Epithelial cell of proximal tubule (primary cell): ENCODE results near the gene MDN1. TPM values are rescaled to one million over a fixed set of nuclear protein-coding genes. Genes with fewer than 3 reads are reported as not detected.

Source experiments
- DNase-seq: peaks from one replicate; pipeline ENCODE4 v3.0.0-alpha.2; 2011; ENCODE audit warnings: low read depth
- H3K4me3 ChIP-seq: 2 replicates; pipeline ENCODE4 v1.5.1; 2011; ENCODE audit warnings: low read depth, mild to moderate bottlenecking, low read length
- CTCF ChIP-seq: conservative IDR thresholded peaks from 2 replicates; pipeline ENCODE4 v1.5.1; 2012; ENCODE audit warnings: low read depth, mild to moderate bottlenecking, low read length
- total RNA-seq: library from RNA; depleted of rRNA; stranded (reverse); fragments of >200 nt; gene quantifications from 2 replicates; pipeline ENCODE4 v1.2.3, GENCODE V29; 2015

Gene MDN1
- total RNA-seq, 1 donor from 2014 or later, result 11.3 TPM

- TF ChIP-seq CTCF, result no peak
- H3K4me3 ChIP-seq, result no peak overlapping the region
Measured at GRCh38 chr6:89679215-89680120, 140.1 kb downstream of the MDN1 start.

DNA sequence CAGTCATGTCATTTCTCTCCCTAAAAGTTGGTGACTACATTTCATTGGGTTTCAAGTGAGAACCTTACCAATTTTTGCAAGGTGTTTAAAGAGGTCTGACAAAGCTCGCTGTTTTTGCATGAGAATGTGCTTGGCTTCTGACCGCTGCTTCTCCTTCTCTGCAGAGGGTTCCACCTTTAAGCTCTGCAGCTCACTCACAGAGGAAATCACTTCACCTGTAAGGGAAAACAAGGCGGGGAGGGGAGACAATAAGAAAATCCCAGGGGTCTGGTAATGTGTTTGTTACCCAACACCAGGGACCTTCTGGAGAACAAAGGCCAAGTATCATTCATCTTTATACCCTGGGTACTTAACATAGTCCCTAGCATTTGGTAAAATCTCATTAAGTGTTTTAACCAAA, 141.1 kb downstream of the MDN1 start:
- no peak for DNase-seq
- TF ChIP-seq CTCF, result no peak
- no peak overlapping the region for H3K4me3 ChIP-seq

More at GRCh38 chr6:89679215-89680120, 140.1 kb downstream of the MDN1 start:
- no peak for DNase-seq

DNA sequence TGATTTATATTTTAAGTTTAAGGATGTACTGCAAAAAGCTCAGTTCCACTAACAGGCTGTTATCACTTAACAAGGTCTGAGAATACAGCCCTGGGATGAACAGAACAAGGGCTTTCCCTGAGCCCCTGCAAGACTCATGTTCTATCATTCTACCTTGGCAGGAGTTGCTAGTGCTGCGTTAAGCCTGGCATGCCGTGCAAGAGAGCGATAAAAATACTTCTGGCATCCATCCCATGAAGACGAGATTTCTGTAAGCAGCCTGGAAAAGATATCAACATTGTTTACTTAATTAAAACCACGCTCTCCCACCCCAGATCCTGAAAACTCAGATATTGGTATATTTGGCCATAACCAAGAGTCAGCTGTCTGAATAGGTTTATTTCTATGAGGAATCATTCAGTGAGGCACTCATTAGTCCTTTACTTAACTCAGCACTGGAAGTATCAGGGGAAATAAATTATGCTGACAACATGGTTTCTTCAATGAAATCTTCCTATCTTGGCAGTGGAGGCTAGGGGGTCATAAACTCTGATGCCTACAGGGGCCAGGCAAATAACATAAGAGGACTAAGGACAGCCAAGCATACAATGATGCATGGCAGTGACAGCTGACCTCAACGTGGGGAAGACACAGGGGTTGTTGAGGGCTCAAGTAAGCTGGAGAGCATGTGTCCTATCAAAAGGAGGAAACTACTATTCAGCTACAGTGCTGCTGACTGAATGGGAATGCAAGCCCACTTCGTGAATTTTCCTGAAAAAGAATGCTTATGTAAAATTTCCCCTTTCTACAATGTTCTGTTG, 143.4 kb downstream of the MDN1 start:
- H3K4me3 ChIP-seq, result no peak overlapping the region
- no peak for TF ChIP-seq CTCF
- no peak for DNase-seq

DNA sequence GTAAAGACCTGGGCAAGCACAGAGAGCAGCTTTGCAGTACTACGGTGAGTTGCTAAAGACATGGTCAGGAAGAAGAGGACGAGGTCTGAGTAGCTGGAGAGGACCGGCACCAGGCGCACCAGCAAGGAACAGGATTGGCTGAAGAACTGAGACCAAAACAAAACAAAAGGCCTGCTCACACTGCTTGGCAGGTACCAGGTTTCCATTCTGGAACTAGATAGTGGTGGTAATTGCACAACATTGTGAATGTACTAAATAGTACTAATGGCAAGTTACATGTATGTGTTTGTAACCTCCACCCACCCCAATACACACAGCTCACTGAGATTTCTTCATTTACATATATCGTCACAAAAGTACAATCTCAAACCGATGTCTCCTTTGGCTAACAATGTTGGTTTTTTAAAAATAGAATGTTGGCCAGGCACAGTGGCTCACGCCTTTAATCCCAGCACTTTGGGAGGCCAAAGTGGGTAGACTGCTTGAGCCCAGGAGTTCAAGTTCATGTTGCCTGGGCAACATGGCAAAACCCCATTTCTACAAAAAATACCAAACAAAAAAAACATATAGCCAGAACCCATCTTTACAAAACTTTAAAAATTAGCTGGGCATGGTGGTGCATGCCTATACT, 148.5 kb downstream of the MDN1 start:
- no peak overlapping the region for H3K4me3 ChIP-seq
- no peak for DNase-seq
- no peak for TF ChIP-seq CTCF

DNA sequence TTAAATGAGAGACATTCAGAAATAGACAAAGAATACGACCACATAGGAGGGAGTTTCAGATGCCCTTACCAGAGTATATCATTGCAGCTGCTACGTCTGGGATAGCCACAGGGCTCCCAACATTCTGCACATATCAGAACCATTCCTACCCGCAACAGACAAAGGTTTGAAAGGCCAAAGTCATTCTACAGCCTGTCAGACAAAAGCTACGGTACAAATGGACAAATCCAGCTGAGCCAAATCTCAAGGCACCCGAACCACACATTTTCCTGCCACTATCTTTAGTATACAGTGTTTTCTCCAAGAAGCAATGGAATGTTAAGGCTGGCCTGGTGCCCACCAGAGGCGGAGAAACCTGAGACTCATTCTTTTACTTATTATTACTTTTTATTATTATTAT, 150.6 kb downstream of the MDN1 start:
- DNase-seq, result no peak
- no peak for TF ChIP-seq CTCF
- H3K4me3 ChIP-seq, result no peak overlapping the region

DNA sequence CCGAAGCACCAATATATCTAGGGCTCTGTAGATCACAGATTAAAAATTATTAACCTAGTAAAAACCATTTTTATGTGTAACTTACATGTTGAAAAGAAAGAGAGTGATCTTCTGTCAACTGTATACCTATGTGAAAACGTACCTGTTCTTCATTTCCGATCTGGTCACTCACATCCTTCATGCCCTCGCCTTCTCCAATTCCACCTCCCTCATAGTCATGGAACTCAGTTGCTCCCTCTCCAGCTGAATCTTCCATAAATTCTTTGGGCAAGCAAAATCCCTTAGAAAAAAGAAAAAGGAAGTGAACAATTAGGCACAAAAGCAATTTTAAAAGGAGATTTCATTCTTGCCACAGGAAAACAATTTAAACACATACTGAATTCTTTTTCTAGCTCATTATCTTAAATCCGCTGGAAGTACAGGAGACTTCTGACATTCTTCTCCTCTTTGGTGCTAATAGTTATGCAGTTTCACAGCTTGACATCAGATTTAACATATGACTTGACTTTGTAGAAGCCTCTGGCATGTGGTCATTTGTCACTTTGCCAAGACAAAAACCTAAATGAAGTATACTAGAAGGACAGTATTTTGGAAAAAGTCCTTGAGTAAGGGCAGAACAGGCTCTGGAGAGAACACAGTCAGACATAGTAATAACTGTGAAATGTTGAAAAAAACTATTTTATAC, 151.6 kb downstream of the MDN1 start:
- no peak overlapping the region for H3K4me3 ChIP-seq
- TF ChIP-seq CTCF, result no peak
- DNase-seq, result no peak
